ENCODE data around the gene ACSBG1.

The ACSBG1 gene

DNA sequence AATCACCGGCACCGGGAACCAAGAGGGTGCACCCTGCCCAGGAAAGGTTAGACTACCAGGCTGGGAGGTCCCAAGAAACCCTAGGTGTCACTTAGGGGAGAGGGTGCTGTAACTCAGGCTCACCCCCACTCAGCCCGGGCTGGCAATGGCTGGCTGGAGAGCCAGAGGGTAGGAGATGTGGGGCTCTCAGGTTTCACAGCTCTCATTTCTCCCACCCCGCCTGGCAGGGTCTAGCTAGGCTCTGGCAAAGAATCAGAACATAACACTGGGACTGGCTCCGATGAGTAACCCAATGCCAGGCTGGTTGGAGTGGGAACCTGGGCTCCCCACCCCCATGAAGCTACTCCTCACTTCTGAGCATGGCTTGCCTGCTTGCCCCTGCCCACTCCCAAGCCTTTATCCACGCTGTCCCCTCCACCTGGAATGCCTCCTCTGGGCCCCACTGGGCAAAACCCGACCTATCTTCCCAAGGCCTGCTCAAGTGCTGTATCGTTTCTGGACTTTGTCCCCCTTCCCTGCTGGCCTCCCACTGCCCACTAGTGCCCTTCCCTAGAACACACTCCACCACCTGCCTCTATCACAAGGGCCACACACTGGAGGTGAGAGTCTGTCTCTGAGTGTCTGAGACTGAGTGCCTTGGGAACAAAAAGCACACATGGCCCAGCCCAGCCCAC, 105.2 kb downstream of the ACSBG1 start:
- no peak for DNase-seq

DNA sequence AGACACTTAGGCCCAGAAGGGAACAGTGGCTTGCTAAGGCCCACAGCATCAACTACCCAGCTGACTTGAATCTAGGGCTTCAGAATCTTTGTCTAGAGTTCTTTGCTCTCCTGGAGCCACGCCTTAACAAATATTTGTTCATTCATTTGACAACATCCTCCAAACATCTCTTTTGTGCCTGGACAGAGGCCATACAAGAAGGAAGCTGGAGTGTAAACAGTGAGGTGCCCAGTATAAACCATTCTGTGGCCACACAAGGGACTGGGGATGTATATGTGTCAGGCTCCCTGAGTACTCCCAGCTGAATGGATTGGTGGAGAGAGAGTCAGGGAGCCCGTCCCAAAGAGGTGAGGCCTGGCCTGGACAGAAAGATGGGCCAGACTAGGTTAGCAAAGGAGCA, 106.5 kb downstream of the ACSBG1 start:
- no peak for DNase-seq

DNA sequence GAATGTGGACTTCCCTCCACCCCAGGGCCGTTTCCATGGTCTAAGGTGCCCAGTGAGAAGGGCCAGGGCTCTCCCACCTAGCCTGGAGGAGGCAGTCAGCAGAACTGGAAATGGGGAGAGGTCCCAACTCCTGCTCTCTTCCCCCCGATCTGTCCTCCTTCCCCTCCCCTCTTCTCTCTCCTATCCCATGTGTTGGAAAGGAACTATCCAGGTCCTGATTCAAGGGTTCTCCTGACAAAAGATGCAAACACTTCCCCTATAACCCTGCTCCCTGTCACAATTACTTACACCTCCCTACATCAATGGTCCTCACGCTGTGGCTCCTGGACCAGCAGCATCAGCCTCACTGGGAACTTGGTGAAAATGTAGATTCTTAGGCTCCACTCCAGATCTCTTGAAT, 109.1 kb downstream of the ACSBG1 start:
- no peak for DNase-seq

DNA sequence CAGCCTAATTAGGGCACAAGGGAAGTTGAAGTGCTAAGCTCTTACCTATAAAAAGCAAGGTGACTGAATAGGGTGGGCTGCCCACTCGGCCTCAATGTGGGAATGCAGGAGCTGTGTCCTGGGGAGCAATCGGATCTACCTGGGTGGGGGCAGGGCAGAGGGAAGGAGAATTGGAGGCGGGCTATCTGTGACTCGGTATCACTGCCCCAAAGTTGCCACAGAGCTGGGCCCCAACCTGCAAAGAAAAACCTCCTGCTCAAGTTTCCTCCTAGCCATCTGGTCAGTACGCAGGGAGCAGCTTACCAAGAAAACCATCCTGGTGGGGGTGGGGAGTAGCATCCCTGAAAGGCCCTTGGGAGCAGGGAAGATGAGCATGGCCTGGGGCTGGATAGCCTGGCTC, 113.8 kb downstream of the ACSBG1 start:
- DNase-seq = no peak

Data from stimulated activated CD4-positive, alpha-beta T cell treated with anti-CD3 and anti-CD28 coated beads, Interleukin-2, amount 100 ng/mL, for 24 hours (primary cell).